WTC11 (cell line): ENCODE measurements around the gene EFHD1. TPM values are rescaled to one million over a fixed set of nuclear protein-coding genes. Genes with fewer than 3 reads are reported as not detected.

Experiments used
- ATAC-seq: fragments of 200-7000 bp; cut with Tn5 transposase; 2 replicates; pipeline ENCODE4 v1.10.0; 2021; ENCODE audit warnings: mild to moderate bottlenecking, moderate library complexity
- CTCF ChIA-PET: fragments of 300-600 bp; sonication (Branson Sonifier 250); formaldehyde crosslinking; loops from one replicate; lab custom pipeline; 2021; ENCODE audit warnings: antibody characterized with exemption; lab: Charles Lee
- POLR2A ChIA-PET: fragments of 350-600 bp; sonication (Branson Sonifier 250); formaldehyde crosslinking; loops from one replicate; lab custom pipeline; 2021; ENCODE audit warnings: antibody characterized with exemption; lab: Charles Lee
- DNase-seq: peaks from one replicate; pipeline ENCODE4 v3.0.0; 2021; ENCODE audit warnings: low spot score
- H3K27ac Mint-ChIP-seq: 2 replicates; pipeline ENCODE4 v1.8.0; 2021; ENCODE audit warnings: mixed read lengths
- H3K27me3 Mint-ChIP-seq: 2 replicates; pipeline ENCODE4 v1.8.0; 2021; ENCODE audit warnings: low read depth, mild to moderate bottlenecking, moderate library complexity, mixed read lengths
- H3K36me3 Mint-ChIP-seq: 2 replicates; pipeline ENCODE4 v1.8.0; 2021; ENCODE audit warnings: mixed read lengths
- H3K4me1 Mint-ChIP-seq: 2 replicates; pipeline ENCODE4 v1.8.0; 2022; ENCODE audit warnings: mixed read lengths
- H3K4me3 Mint-ChIP-seq: 2 replicates; pipeline ENCODE4 v1.8.0; 2021; ENCODE audit warnings: mild to moderate bottlenecking, moderate library complexity, mixed read lengths
- H3K9me3 Mint-ChIP-seq: 2 replicates; pipeline ENCODE4 v1.8.0; 2021; ENCODE audit warnings: mixed read lengths
- AR ChIP-seq: fragments of 250-450 bp; sonication (Bioruptor Pico); IDR thresholded peaks from 2 replicates; pipeline ENCODE4 v1.9.0; 2021; ENCODE audit warnings: mild to moderate bottlenecking
- CREB1 ChIP-seq: sonication (generic); formaldehyde crosslinking; IDR thresholded peaks from 2 replicates; pipeline ENCODE4 v1.8.0; 2023; ENCODE audit warnings: mild to moderate bottlenecking, missing genetic modification reagents
- CTCF ChIP-seq: fragments of 200-600 bp; IDR thresholded peaks from 2 replicates; pipeline ENCODE4 v1.8.0; 2022; ENCODE audit warnings: antibody characterized with exemption
- FOXJ3 ChIP-seq: sonication (generic); formaldehyde crosslinking; IDR thresholded peaks from 2 replicates; pipeline ENCODE4 v1.9.0; 2021; ENCODE audit warnings: missing genetic modification reagents, mild to moderate bottlenecking, borderline replicate concordance
- FOXK1 ChIP-seq: sonication (generic); formaldehyde crosslinking; IDR thresholded peaks from 2 replicates; pipeline ENCODE4 v1.8.0; 2022; ENCODE audit warnings: mild to moderate bottlenecking, moderate library complexity, missing genetic modification reagents
- HMGA2 ChIP-seq: fragments of 250-450 bp; sonication (Bioruptor Pico); IDR thresholded peaks from 2 replicates; pipeline ENCODE4 v1.4.0; 2021; ENCODE audit warnings: mild to moderate bottlenecking, moderate library complexity
- IRF1 ChIP-seq: sonication (generic); formaldehyde crosslinking; IDR thresholded peaks from 2 replicates; pipeline ENCODE4 v1.8.0; 2023; ENCODE audit warnings: missing genetic modification reagents
- IRF2 ChIP-seq: sonication (generic); formaldehyde crosslinking; IDR thresholded peaks from 2 replicates; pipeline ENCODE4 v1.8.0; 2022; ENCODE audit warnings: low read depth, missing genetic modification reagents, borderline replicate concordance
- MXD4 ChIP-seq: fragments of 250-450 bp; sonication (Bioruptor Pico); IDR thresholded peaks from 2 replicates; pipeline ENCODE4 v1.8.0; 2021; ENCODE audit warnings: mild to moderate bottlenecking, moderate library complexity, borderline replicate concordance
- MYBL2 ChIP-seq: sonication (generic); formaldehyde crosslinking; IDR thresholded peaks from 2 replicates; pipeline ENCODE4 v1.8.1; 2023; ENCODE audit warnings: mild to moderate bottlenecking, moderate library complexity, missing genetic modification reagents
- NFE2L1 ChIP-seq: sonication (generic); formaldehyde crosslinking; IDR thresholded peaks from 2 replicates; pipeline ENCODE4 v1.8.1; 2023; ENCODE audit warnings: missing genetic modification reagents
- NFYB ChIP-seq: sonication (generic); formaldehyde crosslinking; conservative IDR thresholded peaks from 2 replicates; pipeline ENCODE4 v1.8.0; 2022; ENCODE audit warnings: low read depth, missing genetic modification reagents
- NR1H2 ChIP-seq: sonication (generic); formaldehyde crosslinking; IDR thresholded peaks from 2 replicates; pipeline ENCODE4 v1.9.0; 2021; ENCODE audit warnings: mild to moderate bottlenecking, moderate library complexity, missing genetic modification reagents
- NR2C2 ChIP-seq: sonication (generic); formaldehyde crosslinking; IDR thresholded peaks from 2 replicates; pipeline ENCODE4 v1.8.0; 2022; ENCODE audit warnings: mild to moderate bottlenecking, missing genetic modification reagents
- SOX15 ChIP-seq: fragments of 250-450 bp; sonication (Bioruptor Pico); IDR thresholded peaks from 2 replicates; pipeline ENCODE4 v1.9.0; 2021; ENCODE audit warnings: mild to moderate bottlenecking
- TP53 ChIP-seq: sonication (generic); formaldehyde crosslinking; IDR thresholded peaks from 2 replicates; pipeline ENCODE4 v1.8.1; 2023; ENCODE audit warnings: mild to moderate bottlenecking, missing genetic modification reagents
- ZBTB21 ChIP-seq: sonication (generic); formaldehyde crosslinking; IDR thresholded peaks from 2 replicates; pipeline ENCODE4 v1.8.1; 2023; ENCODE audit warnings: mild to moderate bottlenecking, missing genetic modification reagents, borderline replicate concordance
- ZNF232 ChIP-seq: sonication (generic); formaldehyde crosslinking; IDR thresholded peaks from 2 replicates; pipeline ENCODE4 v1.8.0; 2022; ENCODE audit warnings: mild to moderate bottlenecking, missing genetic modification reagents
- ZNF317 ChIP-seq: sonication (generic); formaldehyde crosslinking; IDR thresholded peaks from 2 replicates; pipeline ENCODE4 v1.8.1; 2023; ENCODE audit warnings: low read depth, mild to moderate bottlenecking, moderate library complexity, missing genetic modification reagents, borderline replicate concordance
- ZNF512 ChIP-seq: sonication (generic); formaldehyde crosslinking; IDR thresholded peaks from 2 replicates; pipeline ENCODE4 v1.8.1; 2022; ENCODE audit warnings: missing genetic modification reagents, borderline replicate concordance
- total RNA-seq: library from RNA; stranded (reverse); gene quantifications from 3 replicates; pipeline ENCODE4 v1.2.3, GENCODE V29; 2021
- TF ChIP-seq, protein P1 (sequence below): sonication (generic); formaldehyde crosslinking; IDR thresholded peaks from 2 replicates; pipeline ENCODE4 v1.8.1; 2023; ENCODE audit warnings: mild to moderate bottlenecking, missing genetic modification reagents, moderate library complexity
- TF ChIP-seq, protein P2 (sequence below): fragments of 250-450 bp; sonication (Bioruptor Pico); IDR thresholded peaks from 2 replicates; pipeline ENCODE4 v1.8.0; 2021; ENCODE audit warnings: mild to moderate bottlenecking
- TF ChIP-seq, protein P3 (sequence below): sonication (generic); formaldehyde crosslinking; conservative IDR thresholded peaks from 2 replicates; pipeline ENCODE4 v1.8.1; 2022; ENCODE audit warnings: mild to moderate bottlenecking, missing genetic modification reagents
- TF ChIP-seq, protein P4 (sequence below): sonication (generic); formaldehyde crosslinking; IDR thresholded peaks from 2 replicates; pipeline ENCODE4 v1.8.0; 2022; ENCODE audit warnings: mild to moderate bottlenecking, missing genetic modification reagents

The EFHD1 gene
- total RNA-seq, 1 experiment from 2014 or later = 6.1 TPM

- H3K36me3 Mint-ChIP-seq = no peaks in the 10 kb centered on the region
- no peak overlapping the region for H3K4me3 Mint-ChIP-seq
- peaks cover 2% of the 10 kb centered on the region; the same call in 1 of the 2 replicates for H3K4me1 Mint-ChIP-seq
- H3K27ac Mint-ChIP-seq = no peak overlapping the region
- TF ChIP-seq CREB1 (CRISPR knock-in tag) (no peak), AR (CRISPR knock-in tag) (no peak), NFYB (CRISPR knock-in tag) (no peak), ZBTB21 (CRISPR knock-in tag) (no peak), NR2C2 (CRISPR knock-in tag) (no peak), FOXJ3 (CRISPR knock-in tag) (no peak), FOXK1 (no peak), MYBL2 (CRISPR knock-in tag) (no peak), ZNF317 (CRISPR knock-in tag) (no peak), IRF1 (CRISPR knock-in tag) (no peak)
- TF ChIP-seq, protein P1, sequence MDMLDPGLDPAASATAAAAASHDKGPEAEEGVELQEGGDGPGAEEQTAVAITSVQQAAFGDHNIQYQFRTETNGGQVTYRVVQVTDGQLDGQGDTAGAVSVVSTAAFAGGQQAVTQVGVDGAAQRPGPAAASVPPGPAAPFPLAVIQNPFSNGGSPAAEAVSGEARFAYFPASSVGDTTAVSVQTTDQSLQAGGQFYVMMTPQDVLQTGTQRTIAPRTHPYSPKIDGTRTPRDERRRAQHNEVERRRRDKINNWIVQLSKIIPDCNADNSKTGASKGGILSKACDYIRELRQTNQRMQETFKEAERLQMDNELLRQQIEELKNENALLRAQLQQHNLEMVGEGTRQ (CRISPR knock-in tag) = no peak
- TF ChIP-seq, protein P2, sequence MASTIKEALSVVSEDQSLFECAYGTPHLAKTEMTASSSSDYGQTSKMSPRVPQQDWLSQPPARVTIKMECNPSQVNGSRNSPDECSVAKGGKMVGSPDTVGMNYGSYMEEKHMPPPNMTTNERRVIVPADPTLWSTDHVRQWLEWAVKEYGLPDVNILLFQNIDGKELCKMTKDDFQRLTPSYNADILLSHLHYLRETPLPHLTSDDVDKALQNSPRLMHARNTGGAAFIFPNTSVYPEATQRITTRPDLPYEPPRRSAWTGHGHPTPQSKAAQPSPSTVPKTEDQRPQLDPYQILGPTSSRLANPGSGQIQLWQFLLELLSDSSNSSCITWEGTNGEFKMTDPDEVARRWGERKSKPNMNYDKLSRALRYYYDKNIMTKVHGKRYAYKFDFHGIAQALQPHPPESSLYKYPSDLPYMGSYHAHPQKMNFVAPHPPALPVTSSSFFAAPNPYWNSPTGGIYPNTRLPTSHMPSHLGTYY (CRISPR knock-in tag) = no peak
- ChIA-PET POLR2A (no interaction called here), CTCF (no interaction called here)
- ATAC-seq (no peak), DNase-seq (no peak)
- H3K27me3 Mint-ChIP-seq = peaks cover 9% of the 10 kb centered on the region; the same call in 1 of the 2 replicates
- no peaks in the 10 kb centered on the region for H3K9me3 Mint-ChIP-seq
These were observed 6.8 kb upstream of the EFHD1 start for GRCh38 chr2:232626584-232626983.

GRCh38 chr2:232628466-232629128 is 4.8 kb upstream of the EFHD1 start:
- no peak overlapping the region for H3K4me3 Mint-ChIP-seq
- no peak for TF ChIP-seq HMGA2
- no peak for TF ChIP-seq NFE2L1 (CRISPR knock-in tag)
- TF ChIP-seq SOX15 (CRISPR knock-in tag) = no peak
- no peak for TF ChIP-seq MXD4 (CRISPR knock-in tag)
- TF ChIP-seq, protein P3, sequence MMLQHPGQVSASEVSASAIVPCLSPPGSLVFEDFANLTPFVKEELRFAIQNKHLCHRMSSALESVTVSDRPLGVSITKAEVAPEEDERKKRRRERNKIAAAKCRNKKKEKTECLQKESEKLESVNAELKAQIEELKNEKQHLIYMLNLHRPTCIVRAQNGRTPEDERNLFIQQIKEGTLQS (CRISPR knock-in tag) = no peak
- TF ChIP-seq NR2C2 (CRISPR knock-in tag) = no peak
- TF ChIP-seq MYBL2 (CRISPR knock-in tag) = no peak
- no peak for TF ChIP-seq TP53
- TF ChIP-seq ZBTB21 (CRISPR knock-in tag) = no peak
- TF ChIP-seq, protein P4, sequence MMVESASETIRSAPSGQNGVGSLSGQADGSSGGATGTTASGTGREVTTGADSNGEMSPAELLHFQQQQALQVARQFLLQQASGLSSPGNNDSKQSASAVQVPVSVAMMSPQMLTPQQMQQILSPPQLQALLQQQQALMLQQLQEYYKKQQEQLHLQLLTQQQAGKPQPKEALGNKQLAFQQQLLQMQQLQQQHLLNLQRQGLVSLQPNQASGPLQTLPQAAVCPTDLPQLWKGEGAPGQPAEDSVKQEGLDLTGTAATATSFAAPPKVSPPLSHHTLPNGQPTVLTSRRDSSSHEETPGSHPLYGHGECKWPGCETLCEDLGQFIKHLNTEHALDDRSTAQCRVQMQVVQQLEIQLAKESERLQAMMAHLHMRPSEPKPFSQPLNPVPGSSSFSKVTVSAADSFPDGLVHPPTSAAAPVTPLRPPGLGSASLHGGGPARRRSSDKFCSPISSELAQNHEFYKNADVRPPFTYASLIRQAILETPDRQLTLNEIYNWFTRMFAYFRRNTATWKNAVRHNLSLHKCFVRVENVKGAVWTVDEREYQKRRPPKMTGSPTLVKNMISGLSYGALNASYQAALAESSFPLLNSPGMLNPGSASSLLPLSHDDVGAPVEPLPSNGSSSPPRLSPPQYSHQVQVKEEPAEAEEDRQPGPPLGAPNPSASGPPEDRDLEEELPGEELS (CRISPR knock-in tag) = no peak
- no peak for TF ChIP-seq ZNF512
- TF ChIP-seq IRF2 (CRISPR knock-in tag) = no peak
- no peak for TF ChIP-seq ZNF232
- TF ChIP-seq CTCF = no peak
- no peak for TF ChIP-seq NR1H2 (CRISPR knock-in tag)

More at GRCh38 chr2:232628466-232629128, 4.8 kb upstream of the EFHD1 start:
- DNase-seq (no peak), ATAC-seq (no peak)
- Mint-ChIP-seq H3K27ac (no peak overlapping the region), H3K9me3 (no peaks in the 10 kb centered on the region), H3K4me1 (peaks cover 5% of the 10 kb centered on the region; the same call in 1 of the 2 replicates), H3K27me3 (peaks cover 26% of the 10 kb centered on the region), H3K36me3 (no peaks in the 10 kb centered on the region)
- POLR2A ChIA-PET = no interaction called here
- CTCF ChIA-PET = no interaction called here
